HG03280 (cell line): Measurements from ENCODE around the gene ZBTB20.

Experiments used
- ATAC-seq: cut with Tn5 transposase; IDR thresholded peaks from one replicate; pipeline ENCODE4 v1.9.1; 2021; ENCODE audit warnings: mild to moderate bottlenecking, moderate library complexity; ENCODE audit not compliant: unreplicated experiment

ZBTB20 gene

DNA sequence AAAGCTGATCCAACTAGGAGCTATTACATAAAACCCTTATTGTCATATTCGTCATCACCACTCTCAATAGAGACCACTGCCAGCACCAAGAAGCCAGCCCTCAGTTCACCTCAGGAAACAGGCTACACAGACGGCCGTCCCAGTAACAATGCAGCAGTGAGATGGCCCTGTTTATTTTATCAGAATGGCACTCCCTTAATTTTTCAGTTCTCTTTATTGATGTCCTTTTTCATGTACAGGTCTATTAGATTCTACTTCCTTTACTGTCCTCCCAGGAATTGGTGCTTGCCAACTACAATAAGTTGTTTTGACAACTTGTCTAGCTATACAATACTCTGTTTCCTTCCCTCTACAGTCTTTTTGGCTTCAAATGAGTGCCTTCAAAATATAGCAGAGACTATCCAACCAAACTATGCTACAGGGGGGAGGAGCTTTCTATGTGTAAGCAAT is 272.5 kb downstream of the ZBTB20 start:
- no peak for ATAC-seq

DNA sequence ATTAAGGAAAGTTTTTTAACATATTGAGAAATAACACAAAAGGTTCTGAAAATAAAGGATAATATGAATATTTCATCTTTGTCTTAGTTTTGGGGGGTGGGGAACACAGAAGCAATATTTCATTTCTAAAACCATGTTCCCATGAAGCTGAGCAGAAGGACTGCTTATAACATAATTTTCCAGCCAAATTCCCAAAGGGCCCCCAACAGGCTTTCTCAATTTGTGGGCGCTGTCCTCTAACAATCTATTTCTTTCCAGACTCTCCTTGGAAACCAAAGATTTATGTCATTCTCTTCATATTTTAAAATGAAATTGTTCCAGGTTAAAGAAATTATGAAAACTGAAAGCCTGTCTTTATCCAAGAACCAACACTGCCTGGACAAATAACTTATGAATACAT is 273.5 kb downstream of the ZBTB20 start:
- ATAC-seq = no peak

DNA sequence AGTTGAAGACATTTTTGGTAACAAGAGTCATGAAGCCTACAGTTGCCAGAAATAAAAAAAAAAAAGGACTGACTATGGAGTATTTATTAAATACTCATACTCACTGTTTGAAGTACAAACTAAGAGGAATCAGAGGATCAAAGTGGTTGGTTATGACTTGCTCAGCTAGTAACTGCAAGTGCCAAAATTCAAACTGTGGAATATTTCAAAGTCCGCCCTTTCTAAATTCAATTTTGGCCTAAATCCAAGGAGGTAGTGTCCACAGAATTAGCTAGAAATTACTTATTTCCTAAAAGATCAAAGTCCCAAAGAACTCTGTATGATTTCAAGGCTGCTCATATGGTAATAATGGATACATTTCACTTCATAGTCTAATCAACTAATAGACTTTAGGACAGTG is 274.5 kb downstream of the ZBTB20 start:
- ATAC-seq = no peak

DNA sequence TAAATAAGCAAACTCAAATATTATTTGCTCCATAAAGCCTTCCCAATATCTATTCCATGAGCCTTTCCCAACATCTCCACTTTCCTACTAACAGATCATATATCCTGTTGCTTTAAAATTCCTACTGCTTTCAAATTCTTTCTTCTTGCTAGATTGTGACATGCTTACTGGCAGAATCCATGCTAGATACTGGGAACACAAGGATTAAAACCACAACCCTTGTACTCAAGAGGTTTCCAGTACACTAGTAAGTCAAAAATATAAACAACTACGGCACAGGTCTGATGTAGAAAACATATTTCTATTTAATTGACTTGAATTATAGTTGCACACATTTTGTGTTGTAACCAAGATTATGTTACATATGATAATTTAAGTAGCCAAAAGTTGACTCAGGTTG is 275.0 kb downstream of the ZBTB20 start:
- no peak for ATAC-seq

DNA sequence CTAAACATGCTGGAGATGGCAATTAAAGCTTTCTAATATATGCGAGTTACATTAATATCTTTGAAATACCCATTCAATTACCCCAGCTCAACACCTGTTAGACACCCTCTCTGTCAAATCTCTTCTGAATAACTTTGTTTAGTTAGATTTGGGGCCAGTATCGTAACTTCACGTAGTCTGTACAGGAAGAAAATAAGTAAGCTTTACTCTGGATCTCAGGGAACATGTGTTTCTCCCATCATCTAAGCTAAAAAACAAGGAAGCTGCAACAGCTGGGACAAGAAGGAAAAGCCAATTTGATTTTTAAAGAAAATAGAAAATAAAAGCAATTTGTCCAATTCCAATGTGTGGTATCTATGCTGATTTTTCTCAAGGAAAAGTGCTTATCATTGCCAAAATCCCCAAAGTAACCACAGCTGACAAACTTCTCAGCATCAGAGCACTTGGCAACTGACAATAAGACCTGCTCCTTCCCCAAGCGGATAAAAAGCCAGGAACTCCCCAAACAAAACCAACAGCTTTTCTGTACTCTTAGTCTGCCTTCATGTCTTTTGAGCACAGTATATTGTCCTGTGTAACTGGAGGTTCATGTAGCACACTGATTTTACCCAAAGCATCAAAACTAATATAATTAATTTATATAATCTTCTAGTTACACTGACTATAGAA is 279.1 kb downstream of the ZBTB20 start:
- ATAC-seq = no peak

DNA sequence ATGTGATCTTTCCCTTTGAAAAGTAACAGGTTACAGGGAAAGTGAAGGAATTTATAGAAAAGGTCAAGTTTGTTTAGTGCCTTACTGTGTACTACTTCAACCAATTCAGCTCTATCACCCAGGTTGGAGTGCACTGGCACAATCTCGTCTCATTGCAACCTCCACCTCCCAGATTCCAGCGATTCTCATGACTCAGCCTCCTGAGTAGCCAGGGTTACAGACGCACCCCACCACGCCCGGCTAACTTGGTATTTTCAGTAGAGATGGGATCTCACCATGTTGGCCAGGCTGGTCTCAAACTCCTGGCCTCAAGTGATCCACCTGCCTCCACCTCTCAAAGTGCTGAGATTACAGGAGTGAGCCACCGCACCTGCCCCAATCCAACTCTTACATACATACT is 279.7 kb downstream of the ZBTB20 start:
- no peak for ATAC-seq

DNA sequence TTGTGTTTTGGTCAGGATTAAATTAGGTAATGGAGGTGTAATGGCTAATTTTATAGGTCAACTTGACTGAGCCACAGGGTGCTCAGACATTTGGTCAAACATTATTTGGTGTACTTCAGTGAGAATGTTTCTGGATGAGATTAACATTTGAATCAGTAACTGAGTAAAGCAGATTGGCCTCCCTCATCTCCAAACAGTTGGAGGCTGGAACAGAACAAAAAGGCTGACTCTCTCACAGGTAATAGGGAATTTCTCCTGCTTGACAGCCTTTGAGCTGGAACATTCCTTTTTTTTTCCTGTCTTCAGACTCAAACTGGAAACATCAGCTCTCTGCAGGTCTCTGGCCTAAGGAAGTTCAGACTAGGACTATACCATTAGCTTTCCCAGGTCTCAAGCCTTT is 280.7 kb downstream of the ZBTB20 start:
- ATAC-seq = no peak

DNA sequence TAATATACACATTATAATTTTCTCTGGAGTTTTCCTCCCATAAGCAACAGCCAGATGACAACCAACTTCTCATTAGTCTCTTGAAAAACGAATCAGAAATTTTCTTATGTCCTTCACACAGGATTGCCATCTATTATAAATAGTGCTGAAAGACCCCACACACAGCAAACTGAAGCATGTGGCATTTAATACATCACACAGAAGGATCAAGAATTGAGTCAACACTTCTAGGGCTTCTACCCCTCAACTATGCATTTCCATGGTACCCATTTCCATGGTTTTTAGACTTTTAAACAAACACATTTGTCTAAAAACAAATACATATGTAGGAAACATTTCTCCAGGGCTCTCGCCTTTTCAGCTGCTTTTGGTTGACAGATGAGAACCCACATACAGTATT is 282.1 kb downstream of the ZBTB20 start:
- ATAC-seq = no peak

DNA sequence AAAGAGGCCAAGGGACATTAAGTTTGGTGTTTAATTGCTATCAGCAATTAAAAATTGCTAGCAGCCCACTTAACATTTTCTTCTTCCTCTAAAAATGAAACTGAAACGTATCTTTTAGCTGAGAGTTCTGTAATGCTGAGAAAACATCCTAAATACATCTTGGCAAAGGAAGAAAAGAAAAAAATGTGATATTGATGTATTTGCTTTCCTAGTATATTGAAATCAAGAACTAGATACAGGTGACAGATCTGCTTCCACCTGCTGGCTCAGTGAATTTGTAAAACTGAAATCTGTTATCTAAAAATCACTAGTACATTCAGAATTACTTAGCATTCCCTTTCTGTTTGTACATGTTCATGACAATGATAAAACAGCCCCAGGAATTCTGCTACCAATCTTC is 283.2 kb downstream of the ZBTB20 start:
- ATAC-seq = no peak

DNA sequence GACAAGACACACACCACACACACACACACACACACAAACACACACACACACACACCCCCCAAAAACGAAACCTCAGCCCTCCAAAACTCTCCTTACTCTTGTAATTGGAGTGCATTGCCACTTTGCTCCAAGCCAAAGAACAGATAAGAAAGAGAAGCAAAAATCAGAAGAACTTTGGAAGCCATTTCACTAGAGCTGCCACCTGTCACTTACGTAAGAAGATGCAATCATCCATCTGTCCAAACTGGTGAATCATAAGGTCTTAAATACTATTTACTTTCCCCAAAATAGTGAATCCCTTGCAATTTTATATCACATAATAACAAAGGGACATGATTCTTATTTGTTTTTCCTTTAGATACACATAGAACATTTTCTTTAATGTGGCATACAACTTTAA is 285.4 kb downstream of the ZBTB20 start:
- no peak for ATAC-seq

DNA sequence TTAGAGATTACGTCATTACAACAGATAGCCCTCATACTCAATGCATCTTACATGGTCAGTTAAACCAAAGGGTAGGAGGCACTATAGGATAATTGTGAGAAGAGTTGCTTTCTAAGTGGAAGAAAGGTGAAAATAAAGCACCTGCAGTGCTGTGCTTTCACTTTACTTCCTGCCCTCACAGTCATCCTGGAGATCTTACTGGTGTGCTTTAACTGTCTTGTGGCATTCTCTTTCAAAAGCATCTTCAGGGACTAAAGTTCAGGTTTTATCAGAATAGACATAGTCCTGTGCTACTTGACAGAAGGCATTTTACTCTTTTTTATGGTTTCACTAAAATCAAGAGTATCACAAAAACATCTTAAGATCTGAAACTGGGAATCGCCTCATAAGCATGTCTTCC is 286.6 kb downstream of the ZBTB20 start:
- ATAC-seq = no peak

DNA sequence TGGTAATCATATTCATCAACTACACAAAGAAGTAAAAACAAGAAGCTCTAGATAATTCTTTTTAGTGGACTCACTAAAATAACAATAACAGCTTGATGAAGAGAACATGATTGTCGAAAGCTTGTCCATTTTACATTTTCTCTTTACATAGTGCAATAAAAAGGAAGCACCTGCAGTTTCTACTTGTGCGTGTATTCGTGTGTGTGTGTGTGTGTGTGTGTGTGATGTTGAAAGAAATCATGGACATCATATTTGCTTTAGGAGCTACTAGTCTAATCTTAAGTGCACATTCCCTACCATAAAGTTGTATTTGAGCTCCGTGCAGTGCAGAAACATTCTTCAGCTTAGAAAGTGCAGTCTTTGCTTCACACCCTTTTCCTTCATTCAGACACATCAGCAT is 288.8 kb downstream of the ZBTB20 start:
- ATAC-seq = no peak

DNA sequence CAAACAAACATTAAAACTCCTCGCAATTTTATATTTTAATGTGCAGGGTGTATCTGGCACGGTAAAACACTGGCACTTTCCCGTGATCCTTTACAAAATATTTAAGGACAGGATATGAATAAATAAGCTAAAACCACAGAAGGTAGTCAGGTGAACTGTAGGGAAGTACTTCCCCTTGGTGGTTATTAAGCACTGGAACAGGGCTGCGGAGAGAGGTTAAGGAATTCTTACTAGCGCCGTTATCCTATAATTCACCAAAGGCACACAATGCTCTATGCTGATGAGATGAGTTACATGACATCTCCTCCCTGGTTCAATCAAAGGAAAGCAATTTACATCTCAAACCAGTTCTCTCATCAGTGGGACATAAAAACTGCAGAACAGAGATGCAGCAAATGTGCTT is 289.8 kb downstream of the ZBTB20 start:
- no peak for ATAC-seq

DNA sequence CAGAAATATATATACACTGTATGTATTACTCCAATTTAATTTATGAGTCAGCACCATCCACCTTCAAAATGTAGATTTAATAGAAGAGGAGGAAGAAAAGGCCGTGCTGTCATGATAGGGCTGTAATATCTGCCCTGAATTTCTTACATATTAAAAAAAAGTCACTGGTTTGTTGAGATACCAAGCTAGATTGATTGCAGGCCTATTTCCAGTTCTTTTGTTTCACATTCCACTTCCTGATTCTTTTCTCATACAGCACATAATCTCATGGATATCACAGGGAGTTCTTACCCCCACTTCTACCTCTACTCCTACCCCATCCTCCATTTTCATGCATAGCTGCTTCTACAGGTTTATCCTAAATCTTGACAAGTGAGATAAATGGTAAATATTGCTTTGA is 290.3 kb downstream of the ZBTB20 start:
- ATAC-seq = no peak

DNA sequence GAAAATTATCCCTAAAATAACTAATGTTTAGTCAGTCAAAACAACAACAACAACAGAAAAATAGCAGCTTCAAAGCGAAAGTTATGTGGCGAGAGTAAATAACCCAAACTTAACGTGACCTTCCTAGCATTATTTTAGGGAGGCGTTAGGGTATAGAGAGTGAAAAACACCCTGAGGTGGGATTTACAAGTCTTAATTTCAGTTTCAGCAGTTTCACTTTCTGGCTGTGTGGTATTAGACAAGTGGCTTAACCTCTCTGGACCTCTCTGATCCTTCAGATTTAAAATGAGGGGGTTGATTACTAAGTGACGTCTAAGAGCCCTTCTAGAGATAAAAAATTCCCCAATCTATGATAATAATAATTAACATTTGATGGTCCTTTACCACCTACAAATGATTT is 291.2 kb downstream of the ZBTB20 start:
- no peak for ATAC-seq

DNA sequence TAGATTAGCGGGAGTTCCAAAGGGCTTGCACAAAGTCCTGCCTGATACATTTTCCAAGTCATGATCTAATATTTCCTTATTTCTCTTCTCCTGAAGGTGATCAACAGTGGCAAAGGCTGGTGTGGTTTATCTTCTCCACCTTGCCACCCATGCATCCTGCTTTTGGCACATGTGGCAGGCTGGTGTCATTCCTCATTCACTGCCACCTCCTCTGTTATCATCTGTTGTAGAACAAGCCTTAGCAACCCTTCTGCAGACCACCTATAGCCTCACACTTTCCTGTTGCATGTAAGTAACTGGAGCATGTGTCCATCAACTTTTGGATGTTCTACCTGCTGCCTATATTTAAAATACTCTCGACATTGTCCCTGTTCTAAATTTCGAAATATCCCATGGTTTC is 294.1 kb downstream of the ZBTB20 start:
- ATAC-seq = no peak

DNA sequence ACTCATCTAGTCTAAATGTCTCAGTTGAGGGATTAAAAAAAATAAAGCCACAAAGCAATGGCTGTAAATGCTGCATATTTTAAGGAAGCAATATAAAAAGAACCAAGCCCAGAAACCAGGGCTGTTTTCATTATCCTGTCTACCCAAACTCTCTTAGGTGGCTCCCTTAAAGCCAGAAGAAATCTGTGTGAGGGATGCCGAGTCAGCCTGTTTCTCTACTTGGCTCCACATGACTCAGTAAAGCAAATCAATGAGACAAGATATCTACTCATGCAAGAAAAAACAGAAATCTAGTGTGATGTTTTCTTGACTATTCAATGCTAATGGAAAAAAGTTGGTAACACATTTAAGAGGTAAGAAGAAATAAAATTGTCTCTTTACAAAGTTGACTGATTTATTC is 296.2 kb downstream of the ZBTB20 start:
- no peak for ATAC-seq

DNA sequence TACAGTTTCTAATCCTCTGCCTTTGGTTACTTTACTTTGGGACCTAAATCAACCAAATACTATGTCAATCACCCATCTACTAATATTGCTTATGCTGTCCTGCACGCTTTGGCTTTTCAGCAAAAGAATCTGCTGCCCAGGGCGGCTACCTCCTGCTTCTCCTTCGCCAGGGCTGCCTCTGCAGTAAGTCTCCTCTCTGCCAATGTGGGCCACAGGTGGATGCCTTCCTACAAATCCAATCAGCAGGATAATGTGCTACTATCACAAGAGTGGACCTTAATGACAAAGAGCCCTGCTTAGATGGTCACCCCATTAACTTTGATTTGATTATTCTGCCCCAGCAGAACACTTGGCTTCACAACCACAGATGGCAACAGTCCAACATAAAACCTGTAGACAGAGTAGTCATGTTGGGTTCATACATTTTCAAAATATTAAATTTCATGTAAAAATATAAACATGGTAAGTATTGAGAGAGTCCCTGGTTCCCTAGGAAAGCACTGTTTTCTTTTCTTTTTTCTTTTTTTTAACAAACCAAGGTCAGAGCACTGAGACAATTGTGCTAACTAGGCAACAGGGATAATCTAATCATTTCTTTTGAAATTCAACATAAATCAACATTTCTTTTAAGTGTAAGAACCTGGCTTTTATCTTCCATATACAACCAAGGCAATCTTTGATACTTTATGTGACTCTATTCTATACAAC is 298.3 kb downstream of the ZBTB20 start:
- ATAC-seq = no peak

DNA sequence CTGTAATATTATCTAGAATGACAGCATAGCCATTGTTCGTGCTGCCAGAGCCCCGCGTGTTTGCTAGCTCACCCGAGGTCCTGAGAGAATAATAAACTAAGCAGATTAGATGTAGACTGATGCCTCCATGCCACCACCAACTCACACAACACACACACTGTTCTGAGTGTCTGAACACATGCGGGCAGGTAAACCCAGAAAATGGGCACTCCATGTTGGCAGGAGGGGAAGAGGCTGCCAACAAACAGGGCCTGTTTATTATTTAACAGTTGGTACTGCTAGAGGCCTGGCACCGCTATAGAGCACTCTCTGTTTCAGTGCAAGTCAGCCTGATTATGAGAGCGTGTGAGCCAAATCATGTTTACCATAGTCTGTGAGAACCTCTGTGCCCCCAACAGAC is 299.0 kb downstream of the ZBTB20 start:
- ATAC-seq = no peak

DNA sequence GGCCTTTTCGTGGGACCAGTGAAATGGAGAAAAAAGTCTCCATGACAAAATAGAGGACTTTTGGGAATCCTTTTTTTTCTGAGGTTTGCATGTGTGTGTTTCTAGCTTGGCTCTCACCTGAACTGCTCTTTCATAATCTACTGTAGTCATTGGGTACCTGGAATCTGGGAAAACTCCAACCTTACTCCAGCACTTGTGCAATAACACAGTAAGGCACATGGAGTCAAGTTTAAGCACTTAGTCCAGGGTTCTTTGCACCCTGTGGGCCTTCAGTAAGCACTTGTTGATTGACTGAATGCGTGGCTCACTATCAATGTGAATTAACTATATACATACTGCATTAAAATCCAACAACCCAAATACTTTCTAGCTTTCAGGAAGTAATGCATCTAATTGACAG is 299.5 kb downstream of the ZBTB20 start:
- no peak for ATAC-seq

DNA sequence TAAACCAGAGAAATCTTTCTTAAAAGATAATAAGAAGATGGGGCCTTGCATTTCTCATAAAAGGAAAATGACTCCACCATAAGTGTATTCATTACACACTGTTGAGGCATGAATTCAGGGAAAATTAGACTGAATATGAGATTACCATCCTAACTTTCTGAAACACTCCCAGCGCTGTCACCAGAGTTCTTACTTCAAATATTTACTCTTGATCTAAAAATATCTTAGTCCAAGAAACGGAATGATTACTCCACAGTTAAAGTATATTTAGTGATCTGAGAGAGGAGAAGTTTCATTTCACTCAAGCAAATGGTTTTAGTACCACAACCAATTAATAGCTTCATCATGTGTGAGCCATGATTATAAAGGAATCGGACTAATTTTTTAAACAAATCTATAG is 300.3 kb downstream of the ZBTB20 start:
- no peak for ATAC-seq

DNA sequence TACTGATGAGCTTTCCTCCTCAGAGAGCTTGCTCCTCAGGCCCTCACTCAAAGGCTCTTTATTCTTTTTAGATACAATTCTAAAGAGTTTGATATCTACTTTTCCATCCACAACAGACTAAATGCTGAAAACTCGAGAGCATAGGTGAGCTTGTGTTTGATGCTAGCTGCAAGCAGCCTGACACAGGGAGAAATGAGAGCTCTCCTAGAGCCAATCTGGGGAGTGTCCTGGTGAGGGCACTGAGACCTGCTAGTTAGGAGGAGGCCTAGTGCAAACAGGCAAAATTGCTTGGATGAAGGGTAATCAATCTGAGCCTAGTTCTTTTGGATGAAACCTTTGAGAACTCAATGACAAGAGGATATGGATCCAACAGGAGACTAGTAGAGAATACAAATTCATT is 300.8 kb downstream of the ZBTB20 start:
- ATAC-seq = no peak

DNA sequence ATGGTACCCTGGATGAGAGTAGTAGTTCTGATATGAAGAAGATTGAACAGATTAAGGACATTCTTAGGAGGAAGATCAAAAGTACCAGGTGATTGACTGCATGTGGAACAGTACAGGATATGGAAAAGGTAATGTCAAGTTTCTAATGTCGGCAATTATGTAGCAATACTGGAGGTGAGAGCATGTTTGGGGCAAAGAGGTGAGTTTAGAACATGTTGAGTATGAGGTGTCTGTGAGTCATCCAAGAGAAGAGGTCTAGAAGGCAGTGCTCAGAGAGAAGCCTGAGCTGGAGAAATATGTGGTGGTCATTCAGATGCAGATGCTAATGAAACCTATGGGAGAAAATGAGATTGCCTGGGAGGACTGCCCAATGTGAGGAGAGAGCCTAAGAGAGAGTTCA is 305.6 kb downstream of the ZBTB20 start:
- no peak for ATAC-seq
